Hair follicular keratinocyte (primary cell): ENCODE data around the gene LBH. TPM values are rescaled to one million over a fixed set of nuclear protein-coding genes. Genes with fewer than 3 reads are reported as not detected.

Experiments
- total RNA-seq: library from RNA; depleted of rRNA; stranded (reverse); fragments of >200 nt; gene quantifications from 2 replicates; pipeline ENCODE4 v1.2.3, GENCODE V29; 2015

LBH gene
- total RNA-seq: 2.4 and 7.7 TPM in 2 replicates

GRCh38 chr2:30231212-30231995, at the start of gene LBH:
Gene LBH, plus strand, starts transcription at chr2:30231534. Its CDS starts 205 bp downstream, at chr2:30231739.

Other genes starting within 250 kb of the LBH start
- 30.4 and 62.3 TPM in 2 replicates for gene YPEL5, start 84.5 kb upstream of the LBH start, total RNA-seq
- gene LCLAT1, start 215.7 kb downstream of the LBH start, total RNA-seq: 13.1 and 14.4 TPM in 2 replicates